Hepatocyte (in vitro differentiated cells): Measurements from ENCODE around the gene C1QTNF9B. TPM values are rescaled to one million over a fixed set of nuclear protein-coding genes. Genes with fewer than 3 reads are reported as not detected.

Experiments used
- DNase-seq: peaks from one replicate; pipeline ENCODE4 v3.0.0-alpha.2; 2016; ENCODE audit warnings: low spot score
- H2AFZ ChIP-seq: fragments of 200-600 bp; sonication (generic); 2 replicates; pipeline ENCODE4 v1.6.0; 2016; ENCODE audit warnings: antibody characterized with exemption, mild to moderate bottlenecking
- H3K27ac ChIP-seq: fragments of 200-600 bp; sonication (generic); 2 replicates; pipeline ENCODE4 v1.5.1; 2016; ENCODE audit warnings: mild to moderate bottlenecking
- H3K27me3 ChIP-seq: fragments of 200-600 bp; sonication (generic); 2 replicates; pipeline ENCODE4 v1.6.1; 2016
- H3K36me3 ChIP-seq: fragments of 200-600 bp; sonication (generic); replicated peaks from 2 replicates; pipeline ENCODE4 v1.5.1; 2016; ENCODE audit warnings: low read depth; ENCODE audit not compliant: insufficient read depth
- H3K4me1 ChIP-seq: fragments of 200-600 bp; sonication (generic); 2 replicates; pipeline ENCODE4 v1.5.1; 2016; ENCODE audit warnings: mild to moderate bottlenecking, moderate library complexity; ENCODE audit not compliant: insufficient read depth
- H3K4me2 ChIP-seq: fragments of 200-600 bp; sonication (generic); 2 replicates; pipeline ENCODE4 v1.6.0; 2016
- H3K4me3 ChIP-seq: fragments of 200-600 bp; sonication (generic); 2 replicates; pipeline ENCODE4 v1.5.1; 2016; ENCODE audit warnings: mild to moderate bottlenecking
- H3K79me2 ChIP-seq: fragments of 200-600 bp; sonication (generic); 2 replicates; pipeline ENCODE4 v1.6.0; 2017; ENCODE audit warnings: mild to moderate bottlenecking
- H3K9me2 ChIP-seq: fragments of 200-600 bp; sonication (generic); replicated peaks from 2 replicates; pipeline ENCODE4 v1.6.0; 2017; ENCODE audit warnings: mild to moderate bottlenecking; ENCODE audit not compliant: insufficient read depth
- H3K9me3 ChIP-seq: fragments of 200-600 bp; sonication (generic); 2 replicates; pipeline ENCODE4 v1.5.1; 2016; ENCODE audit warnings: low read depth, mild to moderate bottlenecking
- H4K20me1 ChIP-seq: fragments of 200-600 bp; sonication (generic); 2 replicates; pipeline ENCODE4 v1.6.0; 2016; ENCODE audit warnings: mild to moderate bottlenecking; ENCODE audit not compliant: insufficient read depth, poor library complexity, severe bottlenecking
- CTCF ChIP-seq: fragments of 200-600 bp; sonication (generic); IDR thresholded peaks from 2 replicates; pipeline ENCODE4 v1.5.1; 2016; ENCODE audit warnings: antibody characterized with exemption, mild to moderate bottlenecking; ENCODE audit not compliant: poor library complexity
- EZH2 ChIP-seq: fragments of 200-600 bp; sonication (generic); IDR thresholded peaks from 2 replicates; pipeline ENCODE4 v1.6.1; 2016; ENCODE audit warnings: antibody characterized with exemption, mild to moderate bottlenecking, borderline replicate concordance
- EZH2phosphoT487 ChIP-seq: fragments of 200-600 bp; sonication (generic); IDR thresholded peaks from one replicate; pipeline ENCODE4 v1.6.1; 2018; ENCODE audit warnings: antibody characterized with exemption, mild to moderate bottlenecking, low read depth, moderate library complexity; ENCODE audit not compliant: unreplicated experiment, severe bottlenecking
- WGBS: methylation state at CpG from one replicate; pipeline ENCODE4 v1.1.6; 2016; ENCODE audit warnings: low lambda C conversion rate; ENCODE audit errors: missing lambda C conversion rate; 5-methylcytosine and 5-hydroxymethylcytosine counted together
- polyA plus RNA-seq: library from polyadenylated mRNA; unstranded; fragments of >200 nt; fragmentation: Nextera tagmentation; extraction: Ambion mirVana; gene quantifications from 2 replicates; pipeline ENCODE4 v1.2.1, GENCODE V29; 2016
- total RNA-seq: library from RNA; depleted of rRNA; stranded (reverse); fragments of >200 nt; gene quantifications from 2 replicates; pipeline ENCODE4 v1.2.3, GENCODE V29; 2014

C1QTNF9B gene
- total and polyA plus RNA-seq, 2 experiments from 2014 or later, result 0.29 TPM; not detected in 1

GRCh38 chr13:23859904-23860303, 37.4 kb downstream of the C1QTNF9B start:
- Histone ChIP-seq H3K27me3 (no peaks in the 10 kb centered on the region), H3K4me2 (no peak overlapping the region), H3K4me1 (no peaks in the 10 kb centered on the region), H3K36me3 (no peaks in the 10 kb centered on the region), H2AFZ (no peak overlapping the region), H3K4me3 (no peak overlapping the region), H3K79me2 (no peaks in the 10 kb centered on the region), H4K20me1 (no peaks in the 10 kb centered on the region), H3K27ac (peak overlapping the region; percentile 44), H3K9me2 (no peaks in the 10 kb centered on the region), H3K9me3 (no peaks in the 10 kb centered on the region)
- WGBS, result 85% methylated on average over 2 of the region's 2 CpGs
- TF ChIP-seq CTCF, result no peak
- TF ChIP-seq EZH2, result no peak
- TF ChIP-seq EZH2phosphoT487, result no peak
- DNase-seq, result no peak

GRCh38 chr13:23859455-23859854, 37.8 kb downstream of the C1QTNF9B start:
- H3K9me2 ChIP-seq, result no peaks in the 10 kb centered on the region
- H2AFZ ChIP-seq, result no peak overlapping the region
- TF ChIP-seq CTCF (no peak), EZH2phosphoT487 (no peak), EZH2 (no peak)
- H3K9me3 ChIP-seq, result no peaks in the 10 kb centered on the region
- peak overlapping the region; percentile 44 for H3K27ac ChIP-seq
- H4K20me1 ChIP-seq, result no peaks in the 10 kb centered on the region
- no peak for DNase-seq
- H3K36me3 ChIP-seq, result no peaks in the 10 kb centered on the region
- no peak overlapping the region for H3K4me2 ChIP-seq
- no peaks in the 10 kb centered on the region for H3K27me3 ChIP-seq
- no peaks in the 10 kb centered on the region for H3K79me2 ChIP-seq
- no peaks in the 10 kb centered on the region for H3K4me1 ChIP-seq
- no peak overlapping the region for H3K4me3 ChIP-seq

- Histone ChIP-seq H3K4me3 (no peak overlapping the region), H3K79me2 (no peaks in the 10 kb centered on the region), H3K9me2 (no peaks in the 10 kb centered on the region), H3K27ac (no peak overlapping the region), H3K4me1 (no peaks in the 10 kb centered on the region), H3K4me2 (no peak overlapping the region), H3K27me3 (no peaks in the 10 kb centered on the region), H2AFZ (no peak overlapping the region), H4K20me1 (no peaks in the 10 kb centered on the region), H3K36me3 (no peaks in the 10 kb centered on the region), H3K9me3 (no peaks in the 10 kb centered on the region)
- no peak for TF ChIP-seq EZH2
- TF ChIP-seq CTCF, result no peak
- TF ChIP-seq EZH2phosphoT487, result no peak
- DNase-seq, result no peak
- WGBS, result 89% methylated on average over 5 of the region's 5 CpGs
Measured at GRCh38 chr13:23858546-23858945, 38.8 kb downstream of the C1QTNF9B start.
